Measurements from ENCODE around the gene TLL2. TPM values are rescaled to one million over a fixed set of nuclear protein-coding genes. Genes with fewer than 3 reads are reported as not detected.

TLL2 gene
- total RNA-seq, 1 donor from 2014 or later, result 2.1 TPM

- DNase-seq (ENCODE audit: low read depth, low spot score), result no peak
- Mint-ChIP-seq H3K27ac (ENCODE audit: unreplicated experiment) (no peak overlapping the region), H3K4me3 (no peak overlapping the region), H3K27me3 (ENCODE audit: low read depth) (no peaks in the 10 kb centered on the region), H3K4me1 (no peaks in the 10 kb centered on the region), H3K36me3 (ENCODE audit: low read depth) (peaks cover 5% of the 10 kb centered on the region), H3K9me3 (no peaks in the 10 kb centered on the region)
- no peak for TF ChIP-seq CTCF (conservative IDR thresholded peaks at IDR 0.05)
Measured at GRCh38 chr10:96532523-96532922, 18.8 kb upstream of the TLL2 start.

DNA sequence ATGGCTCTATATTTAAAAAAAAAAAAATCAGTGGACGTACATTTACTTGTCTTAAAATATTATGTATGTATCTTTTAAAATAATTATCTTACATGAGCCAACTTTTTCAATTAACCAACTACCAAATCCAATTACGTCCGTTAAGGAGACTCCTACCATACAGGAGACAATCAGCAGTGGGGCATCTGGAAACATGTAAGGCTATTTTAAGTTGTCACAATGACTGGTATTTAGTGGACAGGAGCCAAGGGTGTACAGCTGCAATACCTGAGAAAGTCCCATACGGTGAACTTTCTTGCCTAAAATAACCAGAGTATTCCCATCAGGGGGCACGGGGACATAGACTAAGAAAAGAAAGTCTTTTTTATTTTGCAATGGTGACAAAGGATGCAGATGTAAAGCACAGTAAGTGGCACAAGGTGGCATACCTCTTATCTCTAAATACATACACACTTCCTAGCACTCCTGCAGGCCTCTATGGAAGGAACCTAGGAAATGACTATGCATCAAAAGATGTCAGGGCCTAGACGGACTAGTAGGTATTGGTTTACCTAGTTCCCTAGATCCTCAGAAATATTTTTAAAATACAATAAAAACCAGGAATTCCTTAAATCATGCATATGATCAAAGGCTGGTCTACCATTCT, 16.0 kb upstream of the TLL2 start:
- Mint-ChIP-seq H3K4me3 (no peak overlapping the region), H3K27ac (ENCODE audit: unreplicated experiment) (no peak overlapping the region), H3K27me3 (ENCODE audit: low read depth) (no peaks in the 10 kb centered on the region), H3K4me1 (no peaks in the 10 kb centered on the region), H3K36me3 (ENCODE audit: low read depth) (peaks cover 5% of the 10 kb centered on the region), H3K9me3 (no peaks in the 10 kb centered on the region)
- no peak for DNase-seq (ENCODE audit: low read depth, low spot score)
- no peak for TF ChIP-seq CTCF (conservative IDR thresholded peaks at IDR 0.05)

GRCh38 chr10:96524741-96525140, 11.0 kb upstream of the TLL2 start:
- H3K36me3 Mint-ChIP-seq (ENCODE audit: low read depth), result peaks cover 7% of the 10 kb centered on the region
- no peaks in the 10 kb centered on the region for H3K4me1 Mint-ChIP-seq
- DNase-seq (ENCODE audit: low read depth, low spot score), result no peak
- H3K27me3 Mint-ChIP-seq (ENCODE audit: low read depth), result no peaks in the 10 kb centered on the region
- no peak for TF ChIP-seq CTCF (conservative IDR thresholded peaks at IDR 0.05)
- no peak overlapping the region for H3K4me3 Mint-ChIP-seq
- H3K27ac Mint-ChIP-seq (ENCODE audit: unreplicated experiment), result no peak overlapping the region
- no peaks in the 10 kb centered on the region for H3K9me3 Mint-ChIP-seq

- peaks cover 5% of the 10 kb centered on the region for H3K36me3 Mint-ChIP-seq (ENCODE audit: low read depth)
- H3K9me3 Mint-ChIP-seq, result no peaks in the 10 kb centered on the region
- no peak for TF ChIP-seq CTCF (conservative IDR thresholded peaks at IDR 0.05)
- no peak for DNase-seq (ENCODE audit: low read depth, low spot score)
- peaks cover 32% of the 10 kb centered on the region for H3K27me3 Mint-ChIP-seq (ENCODE audit: low read depth)
- no peak overlapping the region for H3K27ac Mint-ChIP-seq (ENCODE audit: unreplicated experiment)
- peaks cover 14% of the 10 kb centered on the region for H3K4me1 Mint-ChIP-seq
- no peak overlapping the region for H3K4me3 Mint-ChIP-seq
Measured at GRCh38 chr10:96517284-96517683, 3.6 kb upstream of the TLL2 start.

DNA sequence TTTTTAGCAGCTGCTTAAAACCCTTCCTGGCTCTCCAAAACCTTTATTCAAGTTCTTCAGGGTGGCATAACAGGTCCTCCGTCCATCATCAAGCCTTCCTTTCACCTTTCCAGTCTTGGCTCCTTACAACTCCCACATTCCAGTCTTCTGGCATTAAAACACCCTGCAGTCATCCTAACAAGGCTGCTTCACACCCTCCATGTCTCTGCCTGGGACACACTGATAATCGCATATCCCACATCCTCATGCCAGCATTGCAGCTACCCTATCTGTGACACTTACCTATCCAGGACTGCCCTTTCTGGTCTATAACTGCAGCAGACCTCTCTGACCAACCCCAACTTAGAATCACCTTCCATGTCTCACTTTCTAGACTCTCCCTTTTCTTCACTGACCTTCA, 2.6 kb upstream of the TLL2 start:
- peaks cover 20% of the 10 kb centered on the region for H3K4me1 Mint-ChIP-seq
- H3K4me3 Mint-ChIP-seq, result no peak overlapping the region
- H3K27ac Mint-ChIP-seq (ENCODE audit: unreplicated experiment), result no peak overlapping the region
- H3K36me3 Mint-ChIP-seq (ENCODE audit: low read depth), result peaks cover 5% of the 10 kb centered on the region
- no peaks in the 10 kb centered on the region for H3K9me3 Mint-ChIP-seq
- H3K27me3 Mint-ChIP-seq (ENCODE audit: low read depth), result peaks cover 41% of the 10 kb centered on the region
- TF ChIP-seq CTCF (conservative IDR thresholded peaks at IDR 0.05), result no peak
- DNase-seq (ENCODE audit: low read depth, low spot score), result no peak
